GM19193 (cell line): ENCODE data around the gene TOPORS.

Source experiments
- POLR2A ChIP-seq: IDR thresholded peaks from 4 replicates; pipeline ENCODE4 v1.6.1; 2011; ENCODE audit not compliant: insufficient read depth, insufficient read length; ENCODE audit errors: extremely low read depth

Gene TOPORS

GRCh38 chr9:32573821-32574220 is 21.4 kb upstream of the TOPORS start:
- TF ChIP-seq POLR2A, result no peak

- TF ChIP-seq POLR2A, result peak; percentile 87
These were observed 20.6 kb upstream of the TOPORS start, which contains the start of gene NDUFB6 for GRCh38 chr9:32572900-32573523. TSS of gene NDUFB6 (minus strand) at chr9:32573159. CDS start at chr9:32573060, 99 bp downstream.

- TF ChIP-seq POLR2A, result no peak
These were observed 19.8 kb upstream of the TOPORS start for GRCh38 chr9:32571969-32572899.

- no peak for TF ChIP-seq POLR2A
These were observed 17.9 kb upstream of the TOPORS start for GRCh38 chr9:32570262-32570661.

- TF ChIP-seq POLR2A, result no peak
These were observed 14.4 kb upstream of the TOPORS start for GRCh38 chr9:32566770-32567169.

- TF ChIP-seq POLR2A, result no peak
These were observed 13.6 kb upstream of the TOPORS start for GRCh38 chr9:32565967-32566366.

- TF ChIP-seq POLR2A, result no peak
These were observed 6.1 kb upstream of the TOPORS start for GRCh38 chr9:32558408-32558934.

GRCh38 chr9:32554591-32554990 is 2.2 kb upstream of the TOPORS start:
- no peak for TF ChIP-seq POLR2A

- TF ChIP-seq POLR2A, result no peak
These were observed 1.7 kb upstream of the TOPORS start for GRCh38 chr9:32554107-32554506.

GRCh38 chr9:32551276-32552051 is 922 bp downstream of the TOPORS start:
- TF ChIP-seq POLR2A, result no peak

GRCh38 chr9:32550562-32551275 is 1.7 kb downstream of the TOPORS start:
- peak; percentile 58 for TF ChIP-seq POLR2A

- TF ChIP-seq POLR2A, result no peak
These were observed 2.2 kb downstream of the TOPORS start for GRCh38 chr9:32550150-32550561.

GRCh38 chr9:32545884-32546283 is 6.5 kb downstream of the TOPORS start:
- no peak for TF ChIP-seq POLR2A

- no peak for TF ChIP-seq POLR2A
These were observed 9.3 kb downstream of the TOPORS start for GRCh38 chr9:32543047-32543446.
